Measurements from ENCODE around the gene AVPR1B.
"Not testable (repeated sequence)": the region's sequence is repeated elsewhere in the genome, so short reads cannot be mapped to it uniquely, and the experiment has no call there.

The AVPR1B gene

GRCh38 chr1:206080026-206080820, 37.0 kb downstream of the AVPR1B start:
- no peak for DNase-seq

GRCh38 chr1:206079135-206079534, 38.1 kb downstream of the AVPR1B start:
- DNase-seq = no peak

GRCh38 chr1:206075786-206076755, 41.1 kb downstream of the AVPR1B start:
- no peak for DNase-seq

GRCh38 chr1:206074839-206075238, 42.3 kb downstream of the AVPR1B start:
- no peak for DNase-seq

- DNase-seq = no peak
Observed at GRCh38 chr1:206070627-206071304, 46.4 kb downstream of the AVPR1B start.

GRCh38 chr1:206068314-206068713, 48.9 kb downstream of the AVPR1B start:
- DNase-seq = no peak

- DNase-seq = no peak
Observed at GRCh38 chr1:206067486-206068227, 49.5 kb downstream of the AVPR1B start.

- no peak for DNase-seq
Observed at GRCh38 chr1:206066479-206067171, 50.6 kb downstream of the AVPR1B start.

GRCh38 chr1:206065547-206066145, 51.5 kb downstream of the AVPR1B start:
- no peak for DNase-seq

GRCh38 chr1:206064501-206064900, 52.7 kb downstream of the AVPR1B start:
- DNase-seq = not testable (repeated sequence)

GRCh38 chr1:206064001-206064400, 53.2 kb downstream of the AVPR1B start:
- not testable (repeated sequence) for DNase-seq

- DNase-seq = no peak
Observed at GRCh38 chr1:206062464-206062863, 54.7 kb downstream of the AVPR1B start.

- DNase-seq = no peak
Observed at GRCh38 chr1:206060844-206061243, 56.3 kb downstream of the AVPR1B start.

Measured in CD4-positive, alpha-beta T cell treated with Interleukin-6 for 4 hours (primary cell).